GM21526 (cell line): ENCODE data around the gene GPR157.

Experiments
- ATAC-seq: cut with Tn5 transposase; IDR thresholded peaks from one replicate; pipeline ENCODE4 v1.9.1; 2021; ENCODE audit warnings: moderate library complexity; ENCODE audit not compliant: unreplicated experiment, low FRiP score

Gene GPR157

DNA sequence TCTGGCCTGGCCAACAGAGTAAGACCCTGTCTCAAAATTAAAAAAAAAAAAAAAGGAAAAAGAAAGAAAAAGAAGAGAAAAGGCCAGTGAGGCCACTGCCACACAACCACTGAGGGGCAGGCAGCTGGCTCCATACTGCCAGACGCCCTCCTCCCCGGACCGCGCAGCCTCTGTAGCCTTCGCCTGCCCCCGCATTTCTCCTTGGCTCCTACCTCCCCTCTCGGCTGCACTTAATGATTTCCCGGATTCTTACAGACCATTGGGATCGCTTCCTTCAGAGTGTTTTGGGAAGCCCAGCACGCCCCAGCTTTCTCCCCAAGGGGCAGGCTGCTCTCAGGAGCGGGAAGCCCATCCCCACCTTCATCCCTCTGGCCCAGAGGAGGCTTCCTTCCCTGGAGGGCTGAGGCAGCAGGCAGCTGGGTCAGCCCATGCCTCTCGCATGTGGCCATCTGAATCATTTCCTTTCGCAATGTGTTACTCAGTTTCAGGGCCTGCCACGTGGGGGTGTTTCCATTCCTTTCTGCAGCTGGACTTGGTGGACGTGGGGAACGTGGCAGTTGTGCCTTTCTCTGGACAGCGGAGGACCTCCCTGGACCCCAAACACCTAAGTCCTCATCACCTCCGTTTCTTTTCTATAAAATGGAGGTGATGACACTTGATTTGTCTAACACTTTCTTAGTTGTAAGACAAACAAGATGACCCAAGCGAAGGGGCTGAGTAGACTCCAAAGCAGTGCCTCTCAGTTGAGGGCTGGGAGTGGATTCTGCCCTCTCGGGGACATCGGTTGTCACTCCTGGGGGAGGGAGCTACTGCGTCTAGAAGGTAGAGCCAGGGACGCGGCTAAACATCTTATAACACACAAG is 61.7 kb downstream of the GPR157 start:
- no peak for ATAC-seq

GRCh38 chr1:9065213-9065751 is 63.6 kb downstream of the GPR157 start:
- no peak for ATAC-seq

DNA sequence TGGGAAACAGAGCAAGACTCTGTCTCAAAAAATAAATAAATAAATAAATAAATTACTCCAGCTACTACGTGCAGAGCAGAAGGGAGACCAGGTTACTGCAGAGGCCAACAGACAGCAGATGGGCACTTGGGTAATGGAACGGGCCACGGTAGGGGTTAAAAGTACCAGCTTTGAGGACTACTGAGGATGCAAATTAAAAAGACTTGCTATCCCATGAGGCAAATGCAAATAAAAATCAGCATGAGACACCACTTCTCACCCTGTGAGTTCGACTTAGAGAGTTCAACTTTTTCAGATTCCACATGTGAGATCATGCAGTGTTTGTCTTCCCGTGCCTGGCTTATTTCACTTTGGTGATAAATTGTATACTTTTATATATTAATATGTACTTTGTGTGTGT is 66.1 kb downstream of the GPR157 start:
- ATAC-seq: no peak

GRCh38 chr1:9062021-9062471 is 66.9 kb downstream of the GPR157 start:
- no peak for ATAC-seq

- ATAC-seq: no peak
Measured at GRCh38 chr1:9061252-9061960, 67.5 kb downstream of the GPR157 start.

GRCh38 chr1:9059891-9060744 is 68.8 kb downstream of the GPR157 start:
- ATAC-seq: no peak

GRCh38 chr1:9058465-9058864 is 70.4 kb downstream of the GPR157 start:
- no peak for ATAC-seq

GRCh38 chr1:9057851-9058250 is 71.1 kb downstream of the GPR157 start:
- no peak for ATAC-seq

- ATAC-seq: no peak
Measured at GRCh38 chr1:9052272-9053049, 76.4 kb downstream of the GPR157 start.

- ATAC-seq: no peak
Measured at GRCh38 chr1:9051379-9051778, 77.5 kb downstream of the GPR157 start.

DNA sequence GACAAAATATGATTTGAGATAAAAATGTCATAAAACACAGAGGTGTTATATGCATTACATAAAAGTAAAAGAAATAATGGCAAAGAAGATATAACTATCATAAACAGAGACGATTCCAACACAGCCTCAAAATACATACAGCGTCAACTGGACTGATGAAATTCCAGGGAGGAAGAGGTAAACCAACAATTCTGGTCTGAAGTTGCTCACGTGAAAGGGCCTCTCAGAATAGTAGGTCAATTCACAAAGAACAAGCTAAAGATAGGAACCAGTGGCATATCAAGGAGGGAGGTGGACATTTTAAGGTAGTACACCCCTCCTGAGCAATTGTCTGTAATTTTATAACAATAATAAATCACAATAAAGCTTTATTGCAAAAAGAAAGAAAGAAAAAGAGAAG is 78.1 kb downstream of the GPR157 start:
- no peak for ATAC-seq
